Measurements from ENCODE around the gene PKHD1. TPM values are rescaled to one million over a fixed set of nuclear protein-coding genes. Genes with fewer than 3 reads are reported as not detected.

The PKHD1 gene
- total RNA-seq, 1 experiment from 2014 or later, result 0.09 TPM

DNA sequence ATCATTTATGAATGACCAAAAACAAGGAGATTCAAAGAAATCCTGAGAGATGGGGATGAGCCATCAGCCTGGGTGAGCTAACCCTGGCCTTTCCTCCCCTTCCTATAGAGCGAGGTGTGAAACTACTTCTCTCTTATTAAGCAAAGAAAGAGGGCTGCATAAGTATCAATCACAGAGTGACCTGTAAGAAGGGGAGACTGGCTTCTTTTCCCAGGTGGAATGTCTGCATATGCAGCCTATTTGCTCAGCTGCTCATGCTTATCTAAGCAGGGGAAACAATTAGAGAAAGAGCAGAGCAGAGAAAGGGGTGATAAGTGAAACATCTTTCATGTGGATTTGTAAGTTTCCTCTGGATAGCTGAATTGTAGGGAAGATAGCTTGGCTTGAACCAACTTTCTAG is 160.0 kb downstream of the PKHD1 start:
- TF ChIP-seq, protein P1, sequence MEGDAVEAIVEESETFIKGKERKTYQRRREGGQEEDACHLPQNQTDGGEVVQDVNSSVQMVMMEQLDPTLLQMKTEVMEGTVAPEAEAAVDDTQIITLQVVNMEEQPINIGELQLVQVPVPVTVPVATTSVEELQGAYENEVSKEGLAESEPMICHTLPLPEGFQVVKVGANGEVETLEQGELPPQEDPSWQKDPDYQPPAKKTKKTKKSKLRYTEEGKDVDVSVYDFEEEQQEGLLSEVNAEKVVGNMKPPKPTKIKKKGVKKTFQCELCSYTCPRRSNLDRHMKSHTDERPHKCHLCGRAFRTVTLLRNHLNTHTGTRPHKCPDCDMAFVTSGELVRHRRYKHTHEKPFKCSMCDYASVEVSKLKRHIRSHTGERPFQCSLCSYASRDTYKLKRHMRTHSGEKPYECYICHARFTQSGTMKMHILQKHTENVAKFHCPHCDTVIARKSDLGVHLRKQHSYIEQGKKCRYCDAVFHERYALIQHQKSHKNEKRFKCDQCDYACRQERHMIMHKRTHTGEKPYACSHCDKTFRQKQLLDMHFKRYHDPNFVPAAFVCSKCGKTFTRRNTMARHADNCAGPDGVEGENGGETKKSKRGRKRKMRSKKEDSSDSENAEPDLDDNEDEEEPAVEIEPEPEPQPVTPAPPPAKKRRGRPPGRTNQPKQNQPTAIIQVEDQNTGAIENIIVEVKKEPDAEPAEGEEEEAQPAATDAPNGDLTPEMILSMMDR (conservative IDR thresholded peaks at IDR 0.05), result no peak
- Histone ChIP-seq H2AK5ac (ENCODE audit: insufficient read length, low read length) (no peak overlapping the region), H3K9me3 (ENCODE audit: control insufficient read depth, low read depth, low read length) (peaks cover 9% of the 10 kb centered on the region), H3K27me3 (ENCODE audit: insufficient read depth, low read length) (no peaks in the 10 kb centered on the region), H2BK15ac (ENCODE audit: low read depth, low read length) (no peak overlapping the region), H2BK5ac (ENCODE audit: insufficient read length, low read length) (no peak overlapping the region), H3K4ac (ENCODE audit: low read depth, low read length) (no peak overlapping the region), H4K5ac (ENCODE audit: insufficient read length, low read depth, low read length) (no peak overlapping the region), H3K23ac (ENCODE audit: insufficient read length, low read depth, low read length) (no peak overlapping the region), H4K20me1 (ENCODE audit: control insufficient read depth, insufficient read depth, insufficient read length) (no peaks in the 10 kb centered on the region), H3K79me2 (ENCODE audit: insufficient read depth, low read length) (no peaks in the 10 kb centered on the region), H3K27ac (ENCODE audit: insufficient read length, low read depth, low read length) (no peak overlapping the region), H3K4me1 (ENCODE audit: insufficient read depth, low read length) (no peaks in the 10 kb centered on the region), H3T11ph (ENCODE audit: low read length) (no peak overlapping the region), H3K23me2 (ENCODE audit: insufficient read length, low read depth, low read length, poor library complexity, severe bottlenecking) (no peaks in the 10 kb centered on the region), H2AFZ (ENCODE audit: low read length) (no peak overlapping the region), H4K8ac (replicated peaks; ENCODE audit: insufficient read length, low read depth, low read length) (no peak overlapping the region), H3K56ac (ENCODE audit: insufficient read length, low read depth, low read length) (no peak overlapping the region), H2BK20ac (ENCODE audit: low read depth, low read length, poor library complexity, severe bottlenecking) (no peak overlapping the region), H3K4me2 (ENCODE audit: insufficient read depth, insufficient read length, low read length) (no peak overlapping the region), H3K18ac (ENCODE audit: insufficient read length, low read depth, low read length) (no peak overlapping the region), H2BK120ac (ENCODE audit: low read depth, low read length, poor library complexity, severe bottlenecking) (no peak overlapping the region), H2BK12ac (ENCODE audit: insufficient read length, low read depth, low read length) (no peak overlapping the region), H3K14ac (ENCODE audit: insufficient read depth, low read length) (no peak overlapping the region), H4K91ac (ENCODE audit: insufficient read length, low read depth, low read length) (no peak overlapping the region), H3K79me1 (ENCODE audit: insufficient read depth, low read depth, low read length, poor library complexity, severe bottlenecking) (no peaks in the 10 kb centered on the region), H3K9ac (ENCODE audit: extremely low read depth, insufficient read length, low read length) (no peak overlapping the region)
- Mint-ChIP-seq H3K9me3 (peaks cover 21 to 25% of the 10 kb centered on the region in 2 experiments), H3K27ac (peak overlapping the region in 1 of 3 experiments; percentile 46; a peak in 1 of 7 replicates), H3K27me3 (ENCODE audit: low read depth) (no peaks in the 10 kb centered on the region), H3K36me3 (ENCODE audit: insufficient read depth in 1 of 3, low read depth in 3 of 3) (peaks cover 9 to 27% (median 15%) of the 10 kb centered on the region in 3 experiments), H3K4me3 (no peak overlapping the region), H3K4me1 (peaks cover 8 to 10% of the 10 kb centered on the region in 2 experiments)
- no CpG with 5 or more reads among the region's 1 CpG for WGBS (ENCODE audit: extremely low coverage, insufficient read length, low lambda C conversion rate)
- DNase-seq, result no peak
